Endothelial cell of umbilical vein (primary cell): Measurements from ENCODE around the gene CPVL. TPM values are rescaled to one million over a fixed set of nuclear protein-coding genes. Genes with fewer than 3 reads are reported as not detected.

Source experiments
- BruUV-seq: library from RNA; stranded (reverse); fragments of 400-500 nt; replicated peaks from 2 replicates; lab custom pipeline; 2021; lab: Mats Ljungman, UMichigan
- CTCF ChIA-PET: fragments of 300-600, 350-600 bp; sonication (Branson Sonifier 250); formaldehyde crosslinking; loops from one replicate; lab custom pipeline; 2021; ENCODE audit warnings: antibody characterized with exemption, inconsistent platforms; lab: Charles Lee
- POLR2A ChIA-PET: fragments of 300-600, 350-600 bp; sonication (Branson Sonifier 250); formaldehyde crosslinking; loops from one replicate; lab custom pipeline; 2021; ENCODE audit warnings: antibody characterized with exemption, inconsistent platforms; lab: Charles Lee
- DNase-seq: peaks from one replicate; pipeline ENCODE4 v3.0.0-alpha.2; 2011; ENCODE audit warnings: low read depth, low spot score
- FAIRE-seq: peaks from 2 replicates; lab custom pipeline; 2011; peaks lifted over from hg19 to GRCh38; lab: Jason Lieb, UNC
- H2AFZ ChIP-seq: 2 replicates; pipeline ENCODE4 v1.6.0; 2012; ENCODE audit warnings: low read depth, low read length, control low read depth, inconsistent platforms
- H3K27ac ChIP-seq: 2 replicates; pipeline ENCODE4 v1.5.1; 2011; ENCODE audit warnings: low read depth, mild to moderate bottlenecking, control low read depth, low read length, moderate library complexity; ENCODE audit not compliant: insufficient read depth
- H3K27me3 ChIP-seq, 2 experiments: 2 replicates each; pipeline versions ENCODE4 v1.6.0 to v1.6.1; 2011; ENCODE audit warnings: low read length in 2 of 2, mixed read lengths in 1 of 2; ENCODE audit not compliant: control insufficient read depth in 2 of 2, insufficient read depth in 2 of 2
- H3K36me3 ChIP-seq, 2 experiments: 2 replicates in 1 of 2; 3 replicates in 1 of 2; pipeline ENCODE4 v1.5.1; 2011; ENCODE audit warnings: low read length in 2 of 2, mild to moderate bottlenecking in 1 of 2, moderate library complexity in 1 of 2; ENCODE audit not compliant: control insufficient read depth in 2 of 2, insufficient read depth in 2 of 2; ENCODE audit errors: extremely low read depth in 1 of 2
- H3K4me1 ChIP-seq: 3 replicates; pipeline ENCODE4 v1.5.1; 2011; ENCODE audit warnings: mild to moderate bottlenecking, low read length; ENCODE audit not compliant: control insufficient read depth, insufficient read depth; ENCODE audit errors: extremely low read depth
- H3K4me2 ChIP-seq: 2 replicates; pipeline ENCODE4 v1.6.1; 2011; ENCODE audit warnings: low read length, control low read depth, mixed read lengths; ENCODE audit not compliant: insufficient read depth
- H3K4me3 ChIP-seq, 3 experiments: fragments of 200-600 bp in 1 of 3; sonication (generic), shearing (Covaris generic) in 1 of 3; replicated peaks in 1 of 3; 2 replicates each; pipeline ENCODE4 v1.5.1; 2011 to 2016; ENCODE audit warnings: control low read depth in 3 of 3, low read length in 3 of 3, mild to moderate bottlenecking in 2 of 3, inconsistent platforms in 1 of 3, low read depth in 1 of 3, moderate library complexity in 1 of 3; ENCODE audit not compliant: insufficient read depth in 1 of 3
- H3K79me2 ChIP-seq: 2 replicates; pipeline ENCODE4 v1.6.0; 2012; ENCODE audit warnings: low read length, inconsistent platforms; ENCODE audit not compliant: control insufficient read depth, insufficient read depth
- H3K9ac ChIP-seq: replicated peaks from 2 replicates; pipeline ENCODE3; 2011; ENCODE audit warnings: low read length, control low read depth; ENCODE audit not compliant: insufficient read depth; ENCODE audit errors: extremely low read depth
- H3K9me1 ChIP-seq: replicated peaks from 3 replicates; pipeline ENCODE4 v1.6.0; 2011; ENCODE audit warnings: mild to moderate bottlenecking, low read length; ENCODE audit not compliant: control insufficient read depth, insufficient read depth; ENCODE audit errors: extremely low read depth
- H3K9me3 ChIP-seq: replicated peaks from 2 replicates; pipeline ENCODE4 v1.5.1; 2012; ENCODE audit warnings: low read length, inconsistent platforms; ENCODE audit not compliant: control insufficient read depth, insufficient read depth
- H4K20me1 ChIP-seq: replicated peaks from 2 replicates; pipeline ENCODE3; 2011; ENCODE audit warnings: mild to moderate bottlenecking, low read length; ENCODE audit not compliant: control insufficient read depth, insufficient read depth; ENCODE audit errors: extremely low read depth
- EZH2 ChIP-seq: IDR thresholded peaks from 2 replicates; pipeline ENCODE4 v1.6.1; 2012; ENCODE audit warnings: borderline replicate concordance, low read depth, mild to moderate bottlenecking, moderate library complexity, low read length, inconsistent platforms; ENCODE audit not compliant: severe bottlenecking
- FOS ChIP-seq: IDR thresholded peaks from 2 replicates; pipeline ENCODE4 v1.6.1; 2011; ENCODE audit warnings: mild to moderate bottlenecking, low read length, moderate library complexity, borderline replicate concordance; ENCODE audit not compliant: insufficient read depth
- GATA2 ChIP-seq: IDR thresholded peaks from 2 replicates; pipeline ENCODE4 v1.7.0; 2011; ENCODE audit warnings: low read depth, mild to moderate bottlenecking, moderate library complexity, mixed read lengths, low read length; ENCODE audit not compliant: insufficient read length, insufficient read depth
- JUN ChIP-seq: IDR thresholded peaks from 2 replicates; pipeline ENCODE4 v1.6.1; 2011; ENCODE audit warnings: borderline replicate concordance, low read depth; ENCODE audit not compliant: insufficient read length, insufficient read depth
- MYC ChIP-seq: IDR thresholded peaks from one replicate; pipeline ENCODE4 v1.6.1; 2011; ENCODE audit warnings: mild to moderate bottlenecking, low read depth, low read length
- POLR2A ChIP-seq: IDR thresholded peaks from 2 replicates; pipeline ENCODE4 v1.6.1; 2012; ENCODE audit warnings: low read depth, mild to moderate bottlenecking, control low read depth, low read length
- POLR2AphosphoS5 ChIP-seq: IDR thresholded peaks from 2 replicates; pipeline ENCODE4 v1.6.1; 2012; ENCODE audit warnings: low read depth, mild to moderate bottlenecking, control low read depth, low read length, moderate library complexity; ENCODE audit not compliant: insufficient read depth
- dilution Hi-C: fragments of 300-500 bp; cut with MboI; formaldehyde crosslinking; loops from one replicate; pipeline ENCODE4 v1.15.0; 2019; ENCODE audit warnings: low sequenced_read_pairs; ENCODE audit not compliant: extremely low pct_ligation_motif_present
- intact Hi-C: fragments of 100-400 bp; cut with micrococcal nuclease; formaldehyde crosslinking; loops from one replicate; pipeline ENCODE4 v1.10.0; 2022
- polyA plus RNA-seq, 4 experiments: library from polyadenylated mRNA; depleted of rRNA in 3 of 4; stranded (reverse) in 3 of 4; unstranded in 1 of 4; fragments of >200 nt; gene quantifications; 2 replicates each; pipeline versions ENCODE4 v1.2.1 to v1.2.3, GENCODE V29; 2011 to 2012; ENCODE audit warnings: missing spikeins in 1 of 4
- total RNA-seq: library from RNA; stranded (reverse); gene quantifications from 2 replicates; pipeline ENCODE4 v1.2.3, GENCODE V29; 2021
- TF ChIP-seq, protein P1 (sequence below), 2 donors: IDR thresholded peaks; 1 replicate in 1 of 2; 2 replicates in 1 of 2; pipeline ENCODE4 v1.5.1; 2011; ENCODE audit warnings: low read length in 2 of 2, mild to moderate bottlenecking in 2 of 2, moderate library complexity in 2 of 2, control low read depth in 1 of 2, inconsistent platforms in 1 of 2, low read depth in 1 of 2; ENCODE audit not compliant: insufficient read depth in 1 of 2; ENCODE audit errors: extremely low read depth in 1 of 2
- TF ChIP-seq, protein P2 (sequence below): IDR thresholded peaks from 2 replicates; pipeline ENCODE4 v1.6.1; 2011; ENCODE audit not compliant: insufficient read depth, insufficient read length

Gene CPVL
- total and polyA plus RNA-seq, 2 donors (not counting 3 experiments of a cell fraction or from before 2014, with no cell fraction given): 0.14 TPM; not detected in 1

DNA sequence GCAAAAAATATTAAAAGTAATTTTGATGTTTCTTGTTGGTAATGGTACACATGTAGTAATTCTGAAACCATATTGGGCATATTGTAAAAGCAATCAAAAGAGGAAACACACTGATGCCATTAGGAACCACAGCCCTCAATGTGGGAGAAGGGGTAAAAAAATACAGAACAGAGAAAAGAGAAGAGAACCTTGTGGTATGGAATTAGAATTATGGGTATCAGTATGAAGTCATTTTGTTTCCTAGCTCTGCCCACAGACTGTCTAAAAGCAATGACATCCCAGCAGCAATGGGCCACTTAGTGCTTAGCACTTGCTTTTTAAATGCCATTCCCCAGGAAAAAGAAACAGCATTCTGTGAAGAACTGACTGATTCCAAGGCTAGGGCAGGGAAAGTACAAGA, 61.5 kb downstream of the CPVL start:
- no peak for DNase-seq

More for the DNA sequence above, 61.5 kb downstream of the CPVL start:
- peaks cover 2 to 8% of the 10 kb centered on the region in 2 experiments for H3K27me3 ChIP-seq
- ChIA-PET CTCF (no interaction called here), POLR2A (no interaction called here)
- H3K36me3 ChIP-seq: no peaks in the 10 kb centered on the region
- no peak for FAIRE-seq
- no peak overlapping the region for H3K4me2 ChIP-seq
- dilution Hi-C loops: no loop called here
- H3K27ac ChIP-seq: no peak overlapping the region
- H4K20me1 ChIP-seq: no peaks in the 10 kb centered on the region
- no TSS peak for BruUV-seq
- H3K4me1 ChIP-seq: no peaks in the 10 kb centered on the region
- TF ChIP-seq, protein P1, sequence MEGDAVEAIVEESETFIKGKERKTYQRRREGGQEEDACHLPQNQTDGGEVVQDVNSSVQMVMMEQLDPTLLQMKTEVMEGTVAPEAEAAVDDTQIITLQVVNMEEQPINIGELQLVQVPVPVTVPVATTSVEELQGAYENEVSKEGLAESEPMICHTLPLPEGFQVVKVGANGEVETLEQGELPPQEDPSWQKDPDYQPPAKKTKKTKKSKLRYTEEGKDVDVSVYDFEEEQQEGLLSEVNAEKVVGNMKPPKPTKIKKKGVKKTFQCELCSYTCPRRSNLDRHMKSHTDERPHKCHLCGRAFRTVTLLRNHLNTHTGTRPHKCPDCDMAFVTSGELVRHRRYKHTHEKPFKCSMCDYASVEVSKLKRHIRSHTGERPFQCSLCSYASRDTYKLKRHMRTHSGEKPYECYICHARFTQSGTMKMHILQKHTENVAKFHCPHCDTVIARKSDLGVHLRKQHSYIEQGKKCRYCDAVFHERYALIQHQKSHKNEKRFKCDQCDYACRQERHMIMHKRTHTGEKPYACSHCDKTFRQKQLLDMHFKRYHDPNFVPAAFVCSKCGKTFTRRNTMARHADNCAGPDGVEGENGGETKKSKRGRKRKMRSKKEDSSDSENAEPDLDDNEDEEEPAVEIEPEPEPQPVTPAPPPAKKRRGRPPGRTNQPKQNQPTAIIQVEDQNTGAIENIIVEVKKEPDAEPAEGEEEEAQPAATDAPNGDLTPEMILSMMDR (IDR thresholded peaks at IDR 0.05; ENCODE audit: extremely low read depth in 1 of 2, insufficient read depth in 1 of 2, low read depth in 1 of 2, low read length in 2 of 2): no peak
- TF ChIP-seq JUN (no peak), MYC (no peak), GATA2 (no peak), EZH2 (no peak), POLR2AphosphoS5 (no peak), POLR2A (no peak), FOS (no peak)
- TF ChIP-seq, protein P2, sequence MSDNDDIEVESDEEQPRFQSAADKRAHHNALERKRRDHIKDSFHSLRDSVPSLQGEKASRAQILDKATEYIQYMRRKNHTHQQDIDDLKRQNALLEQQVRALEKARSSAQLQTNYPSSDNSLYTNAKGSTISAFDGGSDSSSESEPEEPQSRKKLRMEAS: no peak
- intact Hi-C loops: no loop called here
- no peaks in the 10 kb centered on the region for H3K9me1 ChIP-seq
- H3K9me3 ChIP-seq: no peaks in the 10 kb centered on the region
- no peak overlapping the region for H3K9ac ChIP-seq
- no peak overlapping the region for H3K4me3 ChIP-seq
- H3K79me2 ChIP-seq: no peaks in the 10 kb centered on the region
- H2AFZ ChIP-seq: no peak overlapping the region
